ENCODE data around the gene SPECC1L.

DNA sequence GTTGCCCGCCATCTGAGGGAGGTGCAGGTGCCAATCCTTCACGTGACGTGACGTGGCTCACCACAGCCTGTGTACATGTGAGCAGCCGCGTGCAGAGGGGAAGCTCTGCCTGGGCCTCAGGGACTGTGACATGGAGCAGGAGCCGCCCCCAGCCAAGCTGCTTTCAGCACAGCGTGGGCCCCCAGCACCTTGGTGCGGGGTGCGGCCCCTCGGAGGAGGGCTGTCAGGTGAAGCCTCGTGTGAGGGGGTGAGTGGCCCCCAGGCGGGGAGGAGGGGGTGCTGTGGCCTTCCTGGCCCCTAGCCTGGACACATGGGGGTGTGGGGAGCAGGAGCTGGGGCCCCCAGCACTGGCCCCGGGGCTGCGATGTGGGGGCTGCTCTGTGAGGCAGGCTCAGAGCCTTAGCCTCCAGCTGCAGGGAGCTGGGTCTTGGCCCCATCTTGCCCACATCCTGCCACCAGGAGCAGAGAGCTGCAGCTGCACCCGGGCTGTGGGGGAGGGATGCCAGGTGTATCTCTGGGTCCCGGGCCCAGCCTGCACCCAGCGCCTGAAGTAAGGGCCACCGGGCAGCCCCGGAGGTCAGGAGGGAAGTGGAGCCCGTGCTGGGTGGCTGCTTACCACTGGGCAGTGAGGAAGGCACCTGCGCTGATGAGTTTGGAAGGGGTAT lies 157.0 kb downstream of the SPECC1L start, which contains the start of gene ADORA2A:
- TF ChIP-seq POLR2AphosphoS5 (IDR thresholded peaks at IDR 0.05; ENCODE audit: low read depth, low read length), result no peak
- TF ChIP-seq, protein P1, sequence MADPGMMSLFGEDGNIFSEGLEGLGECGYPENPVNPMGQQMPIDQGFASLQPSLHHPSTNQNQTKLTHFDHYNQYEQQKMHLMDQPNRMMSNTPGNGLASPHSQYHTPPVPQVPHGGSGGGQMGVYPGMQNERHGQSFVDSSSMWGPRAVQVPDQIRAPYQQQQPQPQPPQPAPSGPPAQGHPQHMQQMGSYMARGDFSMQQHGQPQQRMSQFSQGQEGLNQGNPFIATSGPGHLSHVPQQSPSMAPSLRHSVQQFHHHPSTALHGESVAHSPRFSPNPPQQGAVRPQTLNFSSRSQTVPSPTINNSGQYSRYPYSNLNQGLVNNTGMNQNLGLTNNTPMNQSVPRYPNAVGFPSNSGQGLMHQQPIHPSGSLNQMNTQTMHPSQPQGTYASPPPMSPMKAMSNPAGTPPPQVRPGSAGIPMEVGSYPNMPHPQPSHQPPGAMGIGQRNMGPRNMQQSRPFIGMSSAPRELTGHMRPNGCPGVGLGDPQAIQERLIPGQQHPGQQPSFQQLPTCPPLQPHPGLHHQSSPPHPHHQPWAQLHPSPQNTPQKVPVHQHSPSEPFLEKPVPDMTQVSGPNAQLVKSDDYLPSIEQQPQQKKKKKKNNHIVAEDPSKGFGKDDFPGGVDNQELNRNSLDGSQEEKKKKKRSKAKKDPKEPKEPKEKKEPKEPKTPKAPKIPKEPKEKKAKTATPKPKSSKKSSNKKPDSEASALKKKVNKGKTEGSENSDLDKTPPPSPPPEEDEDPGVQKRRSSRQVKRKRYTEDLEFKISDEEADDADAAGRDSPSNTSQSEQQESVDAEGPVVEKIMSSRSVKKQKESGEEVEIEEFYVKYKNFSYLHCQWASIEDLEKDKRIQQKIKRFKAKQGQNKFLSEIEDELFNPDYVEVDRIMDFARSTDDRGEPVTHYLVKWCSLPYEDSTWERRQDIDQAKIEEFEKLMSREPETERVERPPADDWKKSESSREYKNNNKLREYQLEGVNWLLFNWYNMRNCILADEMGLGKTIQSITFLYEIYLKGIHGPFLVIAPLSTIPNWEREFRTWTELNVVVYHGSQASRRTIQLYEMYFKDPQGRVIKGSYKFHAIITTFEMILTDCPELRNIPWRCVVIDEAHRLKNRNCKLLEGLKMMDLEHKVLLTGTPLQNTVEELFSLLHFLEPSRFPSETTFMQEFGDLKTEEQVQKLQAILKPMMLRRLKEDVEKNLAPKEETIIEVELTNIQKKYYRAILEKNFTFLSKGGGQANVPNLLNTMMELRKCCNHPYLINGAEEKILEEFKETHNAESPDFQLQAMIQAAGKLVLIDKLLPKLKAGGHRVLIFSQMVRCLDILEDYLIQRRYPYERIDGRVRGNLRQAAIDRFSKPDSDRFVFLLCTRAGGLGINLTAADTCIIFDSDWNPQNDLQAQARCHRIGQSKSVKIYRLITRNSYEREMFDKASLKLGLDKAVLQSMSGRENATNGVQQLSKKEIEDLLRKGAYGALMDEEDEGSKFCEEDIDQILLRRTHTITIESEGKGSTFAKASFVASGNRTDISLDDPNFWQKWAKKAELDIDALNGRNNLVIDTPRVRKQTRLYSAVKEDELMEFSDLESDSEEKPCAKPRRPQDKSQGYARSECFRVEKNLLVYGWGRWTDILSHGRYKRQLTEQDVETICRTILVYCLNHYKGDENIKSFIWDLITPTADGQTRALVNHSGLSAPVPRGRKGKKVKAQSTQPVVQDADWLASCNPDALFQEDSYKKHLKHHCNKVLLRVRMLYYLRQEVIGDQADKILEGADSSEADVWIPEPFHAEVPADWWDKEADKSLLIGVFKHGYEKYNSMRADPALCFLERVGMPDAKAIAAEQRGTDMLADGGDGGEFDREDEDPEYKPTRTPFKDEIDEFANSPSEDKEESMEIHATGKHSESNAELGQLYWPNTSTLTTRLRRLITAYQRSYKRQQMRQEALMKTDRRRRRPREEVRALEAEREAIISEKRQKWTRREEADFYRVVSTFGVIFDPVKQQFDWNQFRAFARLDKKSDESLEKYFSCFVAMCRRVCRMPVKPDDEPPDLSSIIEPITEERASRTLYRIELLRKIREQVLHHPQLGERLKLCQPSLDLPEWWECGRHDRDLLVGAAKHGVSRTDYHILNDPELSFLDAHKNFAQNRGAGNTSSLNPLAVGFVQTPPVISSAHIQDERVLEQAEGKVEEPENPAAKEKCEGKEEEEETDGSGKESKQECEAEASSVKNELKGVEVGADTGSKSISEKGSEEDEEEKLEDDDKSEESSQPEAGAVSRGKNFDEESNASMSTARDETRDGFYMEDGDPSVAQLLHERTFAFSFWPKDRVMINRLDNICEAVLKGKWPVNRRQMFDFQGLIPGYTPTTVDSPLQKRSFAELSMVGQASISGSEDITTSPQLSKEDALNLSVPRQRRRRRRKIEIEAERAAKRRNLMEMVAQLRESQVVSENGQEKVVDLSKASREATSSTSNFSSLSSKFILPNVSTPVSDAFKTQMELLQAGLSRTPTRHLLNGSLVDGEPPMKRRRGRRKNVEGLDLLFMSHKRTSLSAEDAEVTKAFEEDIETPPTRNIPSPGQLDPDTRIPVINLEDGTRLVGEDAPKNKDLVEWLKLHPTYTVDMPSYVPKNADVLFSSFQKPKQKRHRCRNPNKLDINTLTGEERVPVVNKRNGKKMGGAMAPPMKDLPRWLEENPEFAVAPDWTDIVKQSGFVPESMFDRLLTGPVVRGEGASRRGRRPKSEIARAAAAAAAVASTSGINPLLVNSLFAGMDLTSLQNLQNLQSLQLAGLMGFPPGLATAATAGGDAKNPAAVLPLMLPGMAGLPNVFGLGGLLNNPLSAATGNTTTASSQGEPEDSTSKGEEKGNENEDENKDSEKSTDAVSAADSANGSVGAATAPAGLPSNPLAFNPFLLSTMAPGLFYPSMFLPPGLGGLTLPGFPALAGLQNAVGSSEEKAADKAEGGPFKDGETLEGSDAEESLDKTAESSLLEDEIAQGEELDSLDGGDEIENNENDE (IDR thresholded peaks at IDR 0.05; ENCODE audit: insufficient replicate concordance, low read length), result no peak
- TF ChIP-seq, protein P2, sequence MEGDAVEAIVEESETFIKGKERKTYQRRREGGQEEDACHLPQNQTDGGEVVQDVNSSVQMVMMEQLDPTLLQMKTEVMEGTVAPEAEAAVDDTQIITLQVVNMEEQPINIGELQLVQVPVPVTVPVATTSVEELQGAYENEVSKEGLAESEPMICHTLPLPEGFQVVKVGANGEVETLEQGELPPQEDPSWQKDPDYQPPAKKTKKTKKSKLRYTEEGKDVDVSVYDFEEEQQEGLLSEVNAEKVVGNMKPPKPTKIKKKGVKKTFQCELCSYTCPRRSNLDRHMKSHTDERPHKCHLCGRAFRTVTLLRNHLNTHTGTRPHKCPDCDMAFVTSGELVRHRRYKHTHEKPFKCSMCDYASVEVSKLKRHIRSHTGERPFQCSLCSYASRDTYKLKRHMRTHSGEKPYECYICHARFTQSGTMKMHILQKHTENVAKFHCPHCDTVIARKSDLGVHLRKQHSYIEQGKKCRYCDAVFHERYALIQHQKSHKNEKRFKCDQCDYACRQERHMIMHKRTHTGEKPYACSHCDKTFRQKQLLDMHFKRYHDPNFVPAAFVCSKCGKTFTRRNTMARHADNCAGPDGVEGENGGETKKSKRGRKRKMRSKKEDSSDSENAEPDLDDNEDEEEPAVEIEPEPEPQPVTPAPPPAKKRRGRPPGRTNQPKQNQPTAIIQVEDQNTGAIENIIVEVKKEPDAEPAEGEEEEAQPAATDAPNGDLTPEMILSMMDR (IDR thresholded peaks at IDR 0.05; ENCODE audit: control extremely low read depth in 1 of 3, insufficient read depth in 1 of 3, low read depth in 1 of 3, low read length in 3 of 3), result no peak
- no peak for TF ChIP-seq RNF2 (IDR thresholded peaks at IDR 0.05; ENCODE audit: borderline replicate concordance, low read depth, low read length, missing control alignments, poor library complexity, severe bottlenecking)
- TF ChIP-seq SRF (IDR thresholded peaks at IDR 0.05; ENCODE audit: low read depth, low read length), result no peak
- no peak for TF ChIP-seq POLR2A (IDR thresholded peaks at IDR 0.05; ENCODE audit: control extremely low read depth in 1 of 2, low read depth in 2 of 2, low read length in 2 of 2)
- no peak for TF ChIP-seq CEBPB (IDR thresholded peaks at IDR 0.05; ENCODE audit: low read depth, low read length)
- no peak for TF ChIP-seq SP4 (IDR thresholded peaks at IDR 0.05; ENCODE audit: low read length)
